ENCODE results near the gene MED22.

DNA sequence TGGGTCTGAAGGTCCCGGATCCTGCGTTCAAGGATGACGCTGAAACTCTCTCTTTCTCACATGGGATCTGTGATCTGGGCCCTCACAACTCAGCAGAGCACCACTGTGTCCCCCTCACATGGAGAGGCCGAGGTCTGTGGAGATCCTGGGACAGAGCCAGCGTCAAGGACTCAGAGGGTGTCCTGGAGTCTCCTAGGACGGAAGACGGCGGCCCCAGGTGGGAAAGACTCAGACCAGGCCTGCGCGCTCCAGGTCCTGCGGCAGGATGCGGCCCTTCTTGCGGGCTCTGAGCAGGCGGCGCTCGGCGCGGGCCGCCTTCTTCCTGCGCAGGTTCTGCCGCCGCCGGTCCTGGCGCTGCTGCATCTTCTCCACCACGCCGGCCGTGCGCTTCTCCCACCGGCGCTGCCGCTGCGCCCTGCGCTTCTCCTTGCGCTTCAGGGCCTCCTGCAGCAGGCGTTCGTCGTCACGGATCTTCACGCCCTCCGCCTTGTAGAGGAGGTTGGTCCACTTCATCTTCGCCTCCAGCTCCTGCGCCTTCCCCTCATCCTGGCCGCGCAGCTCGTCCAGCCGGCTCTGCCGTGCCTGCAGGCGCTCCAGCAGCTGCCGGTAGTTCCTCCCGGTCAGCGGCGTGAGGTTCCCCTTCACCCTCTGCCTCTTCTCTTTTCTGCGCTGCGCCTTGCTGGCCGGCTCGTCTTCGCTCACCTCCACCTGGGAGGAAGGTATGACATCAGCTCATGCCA lies 16.1 kb downstream of the MED22 start:
- TF ChIP-seq, protein P1, sequence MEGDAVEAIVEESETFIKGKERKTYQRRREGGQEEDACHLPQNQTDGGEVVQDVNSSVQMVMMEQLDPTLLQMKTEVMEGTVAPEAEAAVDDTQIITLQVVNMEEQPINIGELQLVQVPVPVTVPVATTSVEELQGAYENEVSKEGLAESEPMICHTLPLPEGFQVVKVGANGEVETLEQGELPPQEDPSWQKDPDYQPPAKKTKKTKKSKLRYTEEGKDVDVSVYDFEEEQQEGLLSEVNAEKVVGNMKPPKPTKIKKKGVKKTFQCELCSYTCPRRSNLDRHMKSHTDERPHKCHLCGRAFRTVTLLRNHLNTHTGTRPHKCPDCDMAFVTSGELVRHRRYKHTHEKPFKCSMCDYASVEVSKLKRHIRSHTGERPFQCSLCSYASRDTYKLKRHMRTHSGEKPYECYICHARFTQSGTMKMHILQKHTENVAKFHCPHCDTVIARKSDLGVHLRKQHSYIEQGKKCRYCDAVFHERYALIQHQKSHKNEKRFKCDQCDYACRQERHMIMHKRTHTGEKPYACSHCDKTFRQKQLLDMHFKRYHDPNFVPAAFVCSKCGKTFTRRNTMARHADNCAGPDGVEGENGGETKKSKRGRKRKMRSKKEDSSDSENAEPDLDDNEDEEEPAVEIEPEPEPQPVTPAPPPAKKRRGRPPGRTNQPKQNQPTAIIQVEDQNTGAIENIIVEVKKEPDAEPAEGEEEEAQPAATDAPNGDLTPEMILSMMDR (IDR thresholded peaks at IDR 0.05) = no peak
- TF ChIP-seq POLR2A (IDR thresholded peaks at IDR 0.05) = no peak

All from lower leg skin (tissue), 3 donors.